GM18951 (cell line): ENCODE measurements around the gene VEGFA.

Experiments
- POLR2A ChIP-seq: IDR thresholded peaks from 4 replicates; pipeline ENCODE4 v1.6.1; 2011; ENCODE audit warnings: mild to moderate bottlenecking; ENCODE audit not compliant: insufficient read length, insufficient read depth; ENCODE audit errors: extremely low read depth
- in situ Hi-C: fragments of 300-500 bp; cut with MboI; formaldehyde crosslinking; loops from one replicate; pipeline ENCODE4 v1.12.0; 2022; ENCODE audit warnings: low sequenced_read_pairs, mixed read lengths, inconsistent platforms; ENCODE audit not compliant: unreplicated experiment

Gene VEGFA

DNA sequence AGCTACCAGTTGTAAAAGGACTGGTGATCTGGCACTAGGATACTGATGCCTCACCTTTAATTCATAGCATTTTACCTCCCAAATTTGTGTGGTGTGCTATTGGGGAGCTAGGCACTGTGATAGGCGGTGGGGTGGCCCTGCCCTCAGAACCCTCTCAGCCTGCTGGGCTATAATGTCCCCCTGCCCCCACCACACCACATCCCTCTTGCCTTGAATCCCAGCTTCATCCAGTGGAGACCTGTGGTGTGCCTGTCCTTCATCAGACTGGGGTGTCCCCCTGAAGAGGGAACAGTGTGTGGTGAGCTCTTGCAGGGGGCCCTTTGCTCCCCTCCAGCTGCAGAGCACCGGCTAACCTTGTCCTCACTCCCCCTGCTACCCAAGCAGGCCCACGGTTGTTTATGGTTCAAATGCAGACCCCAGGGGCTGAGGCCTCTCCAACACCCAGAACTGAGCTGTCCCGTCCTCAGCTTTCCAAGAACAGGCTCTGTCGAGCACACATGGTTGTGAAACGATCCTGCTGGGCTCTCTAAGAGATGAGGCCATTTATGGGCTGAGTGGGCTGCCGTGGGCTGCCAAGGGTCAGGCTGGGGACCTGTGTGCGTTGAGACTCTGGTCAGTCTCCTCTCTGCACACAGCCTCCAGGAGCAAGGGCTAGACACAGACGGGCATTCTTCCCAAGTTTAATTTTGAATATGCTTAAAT, 26.9 kb upstream of the VEGFA start:
- in situ Hi-C loops = no loop called here
- TF ChIP-seq POLR2A = no peak

- in situ Hi-C loops = no loop called here
- no peak for TF ChIP-seq POLR2A
These were observed 26.2 kb upstream of the VEGFA start for GRCh38 chr6:43743682-43744381.

- TF ChIP-seq POLR2A = no peak
- in situ Hi-C loops = no loop called here
These were observed 25.5 kb upstream of the VEGFA start for GRCh38 chr6:43744491-43744890.

- no peak for TF ChIP-seq POLR2A
These were observed 24.9 kb upstream of the VEGFA start for GRCh38 chr6:43744931-43745727.

GRCh38 chr6:43746071-43746470, 23.9 kb upstream of the VEGFA start:
- TF ChIP-seq POLR2A = no peak
- in situ Hi-C loops = no loop called here

More at GRCh38 chr6:43744931-43745727, 24.9 kb upstream of the VEGFA start:
- in situ Hi-C loops = no loop called here

GRCh38 chr6:43746613-43747102, 23.4 kb upstream of the VEGFA start:
- no peak for TF ChIP-seq POLR2A
- in situ Hi-C loops = no loop called here

DNA sequence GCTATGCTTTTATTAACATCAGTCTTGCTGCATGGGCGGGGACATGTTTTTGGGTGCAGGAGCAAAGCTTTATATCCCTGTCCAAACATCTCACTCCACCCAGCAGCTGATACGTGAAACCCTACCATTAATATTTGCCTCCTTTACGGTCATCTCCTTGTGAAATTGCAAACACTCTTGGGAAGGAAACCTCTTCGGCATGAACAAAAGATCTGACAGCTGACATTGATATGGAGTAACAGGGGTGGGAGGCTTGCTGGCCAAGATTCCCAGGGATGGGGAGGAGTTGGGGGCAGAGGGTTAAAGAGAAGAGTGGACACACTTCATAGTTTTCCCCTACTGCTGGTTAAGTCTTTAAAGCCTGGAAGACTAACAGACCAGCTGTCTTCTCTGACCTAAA, 22.2 kb upstream of the VEGFA start:
- in situ Hi-C loops = no loop called here
- no peak for TF ChIP-seq POLR2A

GRCh38 chr6:43748765-43749164, 21.2 kb upstream of the VEGFA start:
- TF ChIP-seq POLR2A = no peak
- in situ Hi-C loops = no loop called here

DNA sequence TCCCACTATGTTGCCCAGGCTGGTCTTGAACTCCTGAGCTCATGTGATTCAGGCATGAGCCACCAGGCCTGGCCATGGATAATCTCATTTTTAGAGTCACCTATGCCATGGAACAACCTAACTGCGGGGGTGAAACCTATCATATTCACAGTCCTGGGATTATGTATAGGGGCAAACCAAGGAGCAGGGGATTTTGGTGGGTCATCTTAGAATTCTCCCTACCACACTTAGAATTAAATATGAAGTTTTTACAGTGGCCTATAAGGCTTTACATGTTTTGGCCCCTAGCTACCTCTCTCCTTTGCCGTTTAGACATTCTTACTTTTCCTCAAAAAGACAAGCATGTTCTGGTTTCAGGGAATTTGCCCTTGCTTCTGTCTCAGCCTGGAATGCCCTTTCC, 20.6 kb upstream of the VEGFA start:
- in situ Hi-C loops = no loop called here
- no peak for TF ChIP-seq POLR2A

- no peak for TF ChIP-seq POLR2A
- in situ Hi-C loops = no loop called here
These were observed 19.4 kb upstream of the VEGFA start for GRCh38 chr6:43750622-43751021.

DNA sequence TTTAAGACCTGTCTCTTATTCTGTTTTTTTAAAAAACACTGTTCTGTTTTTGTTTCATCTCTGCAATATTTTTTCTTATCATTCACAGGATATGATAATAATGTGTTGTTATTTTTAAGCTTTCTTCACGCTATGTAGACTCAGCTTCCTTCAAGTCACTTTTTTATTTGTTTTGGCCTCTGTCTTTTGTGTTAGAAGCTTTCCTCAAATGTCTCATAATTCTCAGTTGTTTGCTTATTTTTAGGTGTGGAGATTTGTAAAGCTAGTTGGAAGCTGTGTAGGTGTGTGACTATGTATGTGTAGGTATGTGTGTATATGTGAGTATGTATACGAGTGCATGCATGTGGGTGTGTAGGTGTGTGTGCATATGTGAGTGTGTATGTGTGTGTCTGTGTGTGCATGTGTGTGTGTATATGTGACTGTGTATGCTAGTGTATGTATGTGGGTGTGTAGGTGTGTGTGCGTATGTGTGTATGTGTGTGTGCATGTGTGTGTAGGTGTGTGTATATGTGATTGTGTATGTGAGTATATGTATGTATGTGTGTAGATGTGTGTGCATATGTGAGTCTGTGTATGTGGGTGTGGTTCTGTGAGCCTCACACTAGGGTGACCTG, 16.3 kb upstream of the VEGFA start:
- no peak for TF ChIP-seq POLR2A
- in situ Hi-C loops = no loop called here

DNA sequence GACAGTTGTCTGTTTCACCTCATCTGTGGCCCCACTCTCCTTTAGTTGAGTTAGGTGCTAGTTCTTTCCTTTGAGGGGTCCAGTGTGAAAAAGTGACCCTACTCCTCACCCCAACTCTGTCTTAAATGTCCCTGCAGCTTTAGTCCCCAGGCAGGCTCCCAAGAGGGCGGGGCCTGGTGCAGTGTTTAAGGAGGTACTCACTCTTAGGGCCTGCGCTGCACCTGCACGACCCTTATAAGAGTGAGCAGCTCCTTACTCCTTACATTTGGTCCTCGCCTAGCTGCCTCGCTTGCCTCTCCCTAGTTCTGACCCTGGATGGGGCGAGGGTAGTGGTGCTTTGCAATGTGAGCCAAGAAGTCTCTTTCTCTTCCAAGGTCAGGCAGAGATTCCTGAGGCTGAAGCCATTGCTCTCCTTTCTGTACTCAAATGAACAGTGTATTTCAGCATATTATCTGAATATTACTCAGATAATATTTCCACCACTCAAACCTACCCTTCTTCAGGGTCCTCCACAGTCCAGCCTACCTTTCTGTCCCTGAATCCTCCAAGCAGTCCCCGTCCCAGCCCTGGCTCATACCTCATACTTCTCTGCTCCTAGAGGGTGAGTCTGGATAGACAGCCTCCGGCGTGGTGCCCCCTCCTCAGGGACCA, 11.9 kb upstream of the VEGFA start:
- TF ChIP-seq POLR2A = no peak
- in situ Hi-C loops = no loop called here
